ENCODE results near the gene DNMT3B.

DNA sequence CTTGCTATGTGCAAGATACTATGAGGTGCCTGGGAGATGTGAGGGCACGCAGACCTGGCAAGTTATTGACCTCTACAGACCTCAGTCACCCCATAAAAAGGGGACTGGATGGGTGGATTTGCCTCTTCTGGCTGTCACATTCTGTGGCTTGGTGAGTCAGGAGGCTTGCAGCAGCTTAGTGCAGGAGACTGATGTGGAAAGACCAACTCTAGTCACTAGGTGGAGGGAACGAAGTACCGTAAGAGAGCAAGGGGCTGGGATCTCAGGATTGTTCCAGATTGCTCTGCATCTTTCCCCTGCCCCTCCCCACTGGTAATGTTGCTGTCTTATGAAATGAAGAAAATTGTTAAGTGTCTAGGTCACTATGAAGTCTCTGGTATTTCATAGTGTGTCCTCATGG lies 60.9 kb downstream of the DNMT3B start:
- TF ChIP-seq POLR2AphosphoS5 (IDR thresholded peaks at IDR 0.05; ENCODE audit: low read depth), result no peak
- TF ChIP-seq, protein P1, sequence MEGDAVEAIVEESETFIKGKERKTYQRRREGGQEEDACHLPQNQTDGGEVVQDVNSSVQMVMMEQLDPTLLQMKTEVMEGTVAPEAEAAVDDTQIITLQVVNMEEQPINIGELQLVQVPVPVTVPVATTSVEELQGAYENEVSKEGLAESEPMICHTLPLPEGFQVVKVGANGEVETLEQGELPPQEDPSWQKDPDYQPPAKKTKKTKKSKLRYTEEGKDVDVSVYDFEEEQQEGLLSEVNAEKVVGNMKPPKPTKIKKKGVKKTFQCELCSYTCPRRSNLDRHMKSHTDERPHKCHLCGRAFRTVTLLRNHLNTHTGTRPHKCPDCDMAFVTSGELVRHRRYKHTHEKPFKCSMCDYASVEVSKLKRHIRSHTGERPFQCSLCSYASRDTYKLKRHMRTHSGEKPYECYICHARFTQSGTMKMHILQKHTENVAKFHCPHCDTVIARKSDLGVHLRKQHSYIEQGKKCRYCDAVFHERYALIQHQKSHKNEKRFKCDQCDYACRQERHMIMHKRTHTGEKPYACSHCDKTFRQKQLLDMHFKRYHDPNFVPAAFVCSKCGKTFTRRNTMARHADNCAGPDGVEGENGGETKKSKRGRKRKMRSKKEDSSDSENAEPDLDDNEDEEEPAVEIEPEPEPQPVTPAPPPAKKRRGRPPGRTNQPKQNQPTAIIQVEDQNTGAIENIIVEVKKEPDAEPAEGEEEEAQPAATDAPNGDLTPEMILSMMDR (conservative IDR thresholded peaks at IDR 0.05; ENCODE audit: low read depth in 2 of 2), result peak in 1 of 2 experiments; percentile 33; a peak in 2 of 4 replicates
- TF ChIP-seq EZH2 (IDR thresholded peaks at IDR 0.05; ENCODE audit: low read depth, unreplicated experiment), result no peak
- no peak for TF ChIP-seq JUNB (IDR thresholded peaks at IDR 0.05; ENCODE audit: unreplicated experiment)
- TF ChIP-seq, protein P2, sequence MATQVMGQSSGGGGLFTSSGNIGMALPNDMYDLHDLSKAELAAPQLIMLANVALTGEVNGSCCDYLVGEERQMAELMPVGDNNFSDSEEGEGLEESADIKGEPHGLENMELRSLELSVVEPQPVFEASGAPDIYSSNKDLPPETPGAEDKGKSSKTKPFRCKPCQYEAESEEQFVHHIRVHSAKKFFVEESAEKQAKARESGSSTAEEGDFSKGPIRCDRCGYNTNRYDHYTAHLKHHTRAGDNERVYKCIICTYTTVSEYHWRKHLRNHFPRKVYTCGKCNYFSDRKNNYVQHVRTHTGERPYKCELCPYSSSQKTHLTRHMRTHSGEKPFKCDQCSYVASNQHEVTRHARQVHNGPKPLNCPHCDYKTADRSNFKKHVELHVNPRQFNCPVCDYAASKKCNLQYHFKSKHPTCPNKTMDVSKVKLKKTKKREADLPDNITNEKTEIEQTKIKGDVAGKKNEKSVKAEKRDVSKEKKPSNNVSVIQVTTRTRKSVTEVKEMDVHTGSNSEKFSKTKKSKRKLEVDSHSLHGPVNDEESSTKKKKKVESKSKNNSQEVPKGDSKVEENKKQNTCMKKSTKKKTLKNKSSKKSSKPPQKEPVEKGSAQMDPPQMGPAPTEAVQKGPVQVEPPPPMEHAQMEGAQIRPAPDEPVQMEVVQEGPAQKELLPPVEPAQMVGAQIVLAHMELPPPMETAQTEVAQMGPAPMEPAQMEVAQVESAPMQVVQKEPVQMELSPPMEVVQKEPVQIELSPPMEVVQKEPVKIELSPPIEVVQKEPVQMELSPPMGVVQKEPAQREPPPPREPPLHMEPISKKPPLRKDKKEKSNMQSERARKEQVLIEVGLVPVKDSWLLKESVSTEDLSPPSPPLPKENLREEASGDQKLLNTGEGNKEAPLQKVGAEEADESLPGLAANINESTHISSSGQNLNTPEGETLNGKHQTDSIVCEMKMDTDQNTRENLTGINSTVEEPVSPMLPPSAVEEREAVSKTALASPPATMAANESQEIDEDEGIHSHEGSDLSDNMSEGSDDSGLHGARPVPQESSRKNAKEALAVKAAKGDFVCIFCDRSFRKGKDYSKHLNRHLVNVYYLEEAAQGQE (IDR thresholded peaks at IDR 0.05; ENCODE audit: unreplicated experiment), result no peak
- no peak for TF ChIP-seq EZH2phosphoT487 (IDR thresholded peaks at IDR 0.05; ENCODE audit: unreplicated experiment)
- TF ChIP-seq CREB1 (CRISPR knock-in tag; IDR thresholded peaks at IDR 0.05; ENCODE audit: low read depth), result no peak
- no peak for TF ChIP-seq STAT1 (IDR thresholded peaks at IDR 0.05; ENCODE audit: unreplicated experiment)
- TF ChIP-seq, protein P3, sequence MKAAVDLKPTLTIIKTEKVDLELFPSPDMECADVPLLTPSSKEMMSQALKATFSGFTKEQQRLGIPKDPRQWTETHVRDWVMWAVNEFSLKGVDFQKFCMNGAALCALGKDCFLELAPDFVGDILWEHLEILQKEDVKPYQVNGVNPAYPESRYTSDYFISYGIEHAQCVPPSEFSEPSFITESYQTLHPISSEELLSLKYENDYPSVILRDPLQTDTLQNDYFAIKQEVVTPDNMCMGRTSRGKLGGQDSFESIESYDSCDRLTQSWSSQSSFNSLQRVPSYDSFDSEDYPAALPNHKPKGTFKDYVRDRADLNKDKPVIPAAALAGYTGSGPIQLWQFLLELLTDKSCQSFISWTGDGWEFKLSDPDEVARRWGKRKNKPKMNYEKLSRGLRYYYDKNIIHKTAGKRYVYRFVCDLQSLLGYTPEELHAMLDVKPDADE (IDR thresholded peaks at IDR 0.05), result no peak
- no peak for TF ChIP-seq NANOG (IDR thresholded peaks at IDR 0.05; ENCODE audit: borderline replicate concordance)
- TF ChIP-seq ZNF331 (CRISPR knock-in tag; IDR thresholded peaks at IDR 0.05; ENCODE audit: low read depth), result no peak
- TF ChIP-seq ZNF114 (CRISPR knock-in tag; IDR thresholded peaks at IDR 0.05), result no peak
- TF ChIP-seq, protein P4, sequence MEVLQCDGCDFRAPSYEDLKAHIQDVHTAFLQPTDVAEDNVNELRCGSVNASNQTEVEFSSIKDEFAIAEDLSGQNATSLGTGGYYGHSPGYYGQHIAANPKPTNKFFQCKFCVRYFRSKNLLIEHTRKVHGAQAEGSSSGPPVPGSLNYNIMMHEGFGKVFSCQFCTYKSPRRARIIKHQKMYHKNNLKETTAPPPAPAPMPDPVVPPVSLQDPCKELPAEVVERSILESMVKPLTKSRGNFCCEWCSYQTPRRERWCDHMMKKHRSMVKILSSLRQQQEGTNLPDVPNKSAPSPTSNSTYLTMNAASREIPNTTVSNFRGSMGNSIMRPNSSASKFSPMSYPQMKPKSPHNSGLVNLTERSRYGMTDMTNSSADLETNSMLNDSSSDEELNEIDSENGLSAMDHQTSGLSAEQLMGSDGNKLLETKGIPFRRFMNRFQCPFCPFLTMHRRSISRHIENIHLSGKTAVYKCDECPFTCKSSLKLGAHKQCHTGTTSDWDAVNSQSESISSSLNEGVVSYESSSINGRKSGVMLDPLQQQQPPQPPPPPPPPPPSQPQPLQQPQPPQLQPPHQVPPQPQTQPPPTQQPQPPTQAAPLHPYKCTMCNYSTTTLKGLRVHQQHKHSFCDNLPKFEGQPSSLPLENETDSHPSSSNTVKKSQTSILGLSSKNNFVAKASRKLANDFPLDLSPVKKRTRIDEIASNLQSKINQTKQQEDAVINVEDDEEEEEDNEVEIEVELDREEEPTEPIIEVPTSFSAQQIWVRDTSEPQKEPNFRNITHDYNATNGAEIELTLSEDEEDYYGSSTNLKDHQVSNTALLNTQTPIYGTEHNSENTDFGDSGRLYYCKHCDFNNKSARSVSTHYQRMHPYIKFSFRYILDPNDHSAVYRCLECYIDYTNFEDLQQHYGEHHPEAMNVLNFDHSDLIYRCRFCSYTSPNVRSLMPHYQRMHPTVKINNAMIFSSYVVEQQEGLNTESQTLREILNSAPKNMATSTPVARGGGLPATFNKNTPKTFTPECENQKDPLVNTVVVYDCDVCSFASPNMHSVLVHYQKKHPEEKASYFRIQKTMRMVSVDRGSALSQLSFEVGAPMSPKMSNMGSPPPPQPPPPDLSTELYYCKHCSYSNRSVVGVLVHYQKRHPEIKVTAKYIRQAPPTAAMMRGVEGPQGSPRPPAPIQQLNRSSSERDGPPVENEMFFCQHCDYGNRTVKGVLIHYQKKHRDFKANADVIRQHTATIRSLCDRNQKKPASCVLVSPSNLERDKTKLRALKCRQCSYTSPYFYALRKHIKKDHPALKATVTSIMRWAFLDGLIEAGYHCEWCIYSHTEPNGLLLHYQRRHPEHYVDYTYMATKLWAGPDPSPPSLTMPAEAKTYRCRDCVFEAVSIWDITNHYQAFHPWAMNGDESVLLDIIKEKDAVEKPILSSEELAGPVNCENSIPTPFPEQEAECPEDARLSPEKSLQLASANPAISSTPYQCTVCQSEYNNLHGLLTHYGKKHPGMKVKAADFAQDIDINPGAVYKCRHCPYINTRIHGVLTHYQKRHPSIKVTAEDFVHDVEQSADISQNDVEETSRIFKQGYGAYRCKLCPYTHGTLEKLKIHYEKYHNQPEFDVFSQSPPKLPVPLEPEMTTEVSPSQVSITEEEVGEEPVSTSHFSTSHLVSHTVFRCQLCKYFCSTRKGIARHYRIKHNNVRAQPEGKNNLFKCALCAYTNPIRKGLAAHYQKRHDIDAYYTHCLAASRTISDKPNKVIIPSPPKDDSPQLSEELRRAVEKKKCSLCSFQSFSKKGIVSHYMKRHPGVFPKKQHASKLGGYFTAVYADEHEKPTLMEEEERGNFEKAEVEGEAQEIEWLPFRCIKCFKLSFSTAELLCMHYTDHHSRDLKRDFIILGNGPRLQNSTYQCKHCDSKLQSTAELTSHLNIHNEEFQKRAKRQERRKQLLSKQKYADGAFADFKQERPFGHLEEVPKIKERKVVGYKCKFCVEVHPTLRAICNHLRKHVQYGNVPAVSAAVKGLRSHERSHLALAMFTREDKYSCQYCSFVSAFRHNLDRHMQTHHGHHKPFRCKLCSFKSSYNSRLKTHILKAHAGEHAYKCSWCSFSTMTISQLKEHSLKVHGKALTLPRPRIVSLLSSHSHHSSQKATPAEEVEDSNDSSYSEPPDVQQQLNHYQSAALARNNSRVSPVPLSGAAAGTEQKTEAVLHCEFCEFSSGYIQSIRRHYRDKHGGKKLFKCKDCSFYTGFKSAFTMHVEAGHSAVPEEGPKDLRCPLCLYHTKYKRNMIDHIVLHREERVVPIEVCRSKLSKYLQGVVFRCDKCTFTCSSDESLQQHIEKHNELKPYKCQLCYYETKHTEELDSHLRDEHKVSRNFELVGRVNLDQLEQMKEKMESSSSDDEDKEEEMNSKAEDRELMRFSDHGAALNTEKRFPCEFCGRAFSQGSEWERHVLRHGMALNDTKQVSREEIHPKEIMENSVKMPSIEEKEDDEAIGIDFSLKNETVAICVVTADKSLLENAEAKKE (CRISPR knock-in tag; IDR thresholded peaks at IDR 0.05), result no peak

Measured in GM23338 (cell line).